ENCODE results near the gene PDE11A. TPM values are rescaled to one million over a fixed set of nuclear protein-coding genes. Genes with fewer than 3 reads are reported as not detected.

PDE11A gene
- total and polyA plus RNA-seq, 2 experiments from 2014 or later = 0.34 to 0.86 TPM

- TF ChIP-seq EZH2phosphoT487 (IDR thresholded peaks at IDR 0.05; ENCODE audit: insufficient read depth, low read depth) = no peak
- no peak for TF ChIP-seq EZH2 (IDR thresholded peaks at IDR 0.05; ENCODE audit: insufficient read depth, poor library complexity, severe bottlenecking)
- Histone ChIP-seq H3K36me3 (ENCODE audit: low read depth) (no peaks in the 10 kb centered on the region), H2AFZ (no peak overlapping the region), H3K9me2 (ENCODE audit: insufficient read depth) (no peaks in the 10 kb centered on the region), H3K4me2 (ENCODE audit: unreplicated experiment) (no peak overlapping the region), H3K4me1 (ENCODE audit: insufficient read depth) (0 out of 2 replicates have a peak, but pooled peaks cover 5% of the 10 kb centered on the region), H3K27me3 (replicated peaks; ENCODE audit: insufficient read depth) (peaks cover 3% of the 10 kb centered on the region; the same call in 1 of the 2 replicates), H3K4me3 (no peak overlapping the region), H3F3A (ENCODE audit: insufficient read depth) (peaks cover 10% of the 10 kb centered on the region), H3K9me3 (ENCODE audit: low read depth) (no peaks in the 10 kb centered on the region), H4K20me1 (ENCODE audit: insufficient read depth) (no peaks in the 10 kb centered on the region), H3K79me2 (ENCODE audit: insufficient read depth) (no peaks in the 10 kb centered on the region), H3K9ac (no peak overlapping the region), H3K27ac (no peak overlapping the region)
- no peak for DNase-seq
- WGBS, 2 experiments (ENCODE audit: low coverage in 1 of 2, low lambda C conversion rate in 2 of 2, missing lambda C conversion rate in 2 of 2) = 54 to 64% methylated on average over 3 of the region's 3 CpGs
- in situ Hi-C loops (cut with MboI) = no loop called here
These were observed 473.4 kb downstream of the PDE11A start for GRCh38 chr2:177599139-177599688.

GRCh38 chr2:177598326-177599138 lies 474.0 kb downstream of the PDE11A start:
- peak overlapping the region; percentile 34 for H3K4me2 ChIP-seq (ENCODE audit: unreplicated experiment)
- H3K4me3 ChIP-seq = no peak overlapping the region
- WGBS, 2 experiments (ENCODE audit: low coverage in 1 of 2, low lambda C conversion rate in 2 of 2, missing lambda C conversion rate in 2 of 2) = 3 to 6% methylated on average over 4 of the region's 4 CpGs
- no peak overlapping the region for H2AFZ ChIP-seq
- peak; percentile 56 for DNase-seq
- H3F3A ChIP-seq (ENCODE audit: insufficient read depth) = peaks cover 3% of the 10 kb centered on the region; the same call in 1 of the 2 replicates
- H3K36me3 ChIP-seq (ENCODE audit: low read depth) = no peaks in the 10 kb centered on the region
- no peaks in the 10 kb centered on the region for H3K79me2 ChIP-seq (ENCODE audit: insufficient read depth)
- no peaks in the 10 kb centered on the region for H4K20me1 ChIP-seq (ENCODE audit: insufficient read depth)
- H3K27ac ChIP-seq = no peak overlapping the region
- H3K27me3 ChIP-seq (replicated peaks; ENCODE audit: insufficient read depth) = peaks cover 3% of the 10 kb centered on the region; the same call in 1 of the 2 replicates
- no peak for TF ChIP-seq EZH2phosphoT487 (IDR thresholded peaks at IDR 0.05; ENCODE audit: insufficient read depth, low read depth)
- no peak for TF ChIP-seq EZH2 (IDR thresholded peaks at IDR 0.05; ENCODE audit: insufficient read depth, poor library complexity, severe bottlenecking)
- in situ Hi-C loops (cut with MboI) = no loop called here
- H3K4me1 ChIP-seq (ENCODE audit: insufficient read depth) = 0 out of 2 replicates have a peak, but pooled peaks cover under 1% of the 10 kb centered on the region
- no peaks in the 10 kb centered on the region for H3K9me3 ChIP-seq (ENCODE audit: low read depth)
- H3K9ac ChIP-seq = no peak overlapping the region
- H3K9me2 ChIP-seq (ENCODE audit: insufficient read depth) = no peaks in the 10 kb centered on the region

- no peak overlapping the region for H3K9ac ChIP-seq
- TF ChIP-seq EZH2 (IDR thresholded peaks at IDR 0.05; ENCODE audit: insufficient read depth, poor library complexity, severe bottlenecking) (no peak), EZH2phosphoT487 (IDR thresholded peaks at IDR 0.05; ENCODE audit: insufficient read depth, low read depth) (no peak)
- peaks cover 3% of the 10 kb centered on the region; the same call in 1 of the 2 replicates for H3K27me3 ChIP-seq (replicated peaks; ENCODE audit: insufficient read depth)
- no peaks in the 10 kb centered on the region for H3K9me3 ChIP-seq (ENCODE audit: low read depth)
- no peak overlapping the region for H3K4me3 ChIP-seq
- H2AFZ ChIP-seq = no peak overlapping the region
- peak overlapping the region; percentile 34 for H3K4me2 ChIP-seq (ENCODE audit: unreplicated experiment)
- no peaks in the 10 kb centered on the region for H3F3A ChIP-seq (ENCODE audit: insufficient read depth)
- H3K27ac ChIP-seq = no peak overlapping the region
- H4K20me1 ChIP-seq (ENCODE audit: insufficient read depth) = no peaks in the 10 kb centered on the region
- peak; percentile 16 for DNase-seq
- H3K9me2 ChIP-seq (ENCODE audit: insufficient read depth) = no peaks in the 10 kb centered on the region
- H3K36me3 ChIP-seq (ENCODE audit: low read depth) = no peaks in the 10 kb centered on the region
- no peaks in the 10 kb centered on the region for H3K79me2 ChIP-seq (ENCODE audit: insufficient read depth)
- WGBS, 2 experiments (ENCODE audit: low coverage in 1 of 2, low lambda C conversion rate in 2 of 2, missing lambda C conversion rate in 2 of 2) = 11 to 16% methylated on average over 6 of the region's 6 CpGs
- in situ Hi-C loops (cut with MboI) = no loop called here
- no peaks in the 10 kb centered on the region for H3K4me1 ChIP-seq (ENCODE audit: insufficient read depth)
These were observed 474.8 kb downstream of the PDE11A start for GRCh38 chr2:177597759-177598158.

- peaks cover 3% of the 10 kb centered on the region; the same call in 1 of the 2 replicates for H3K27me3 ChIP-seq (replicated peaks; ENCODE audit: insufficient read depth)
- no peak overlapping the region for H3K4me3 ChIP-seq
- 33 to 44% methylated on average over 1 of the region's 1 CpG for WGBS, 2 experiments (ENCODE audit: low coverage in 1 of 2, low lambda C conversion rate in 2 of 2, missing lambda C conversion rate in 2 of 2)
- in situ Hi-C loops (cut with MboI) = no loop called here
- H2AFZ ChIP-seq = no peak overlapping the region
- TF ChIP-seq EZH2phosphoT487 (IDR thresholded peaks at IDR 0.05; ENCODE audit: insufficient read depth, low read depth) = no peak
- TF ChIP-seq EZH2 (IDR thresholded peaks at IDR 0.05; ENCODE audit: insufficient read depth, poor library complexity, severe bottlenecking) = no peak
- no peaks in the 10 kb centered on the region for H3K4me1 ChIP-seq (ENCODE audit: insufficient read depth)
- H3K36me3 ChIP-seq (ENCODE audit: low read depth) = no peaks in the 10 kb centered on the region
- H3K27ac ChIP-seq = no peak overlapping the region
- H3K9ac ChIP-seq = no peak overlapping the region
- DNase-seq = no peak
- no peaks in the 10 kb centered on the region for H3K9me3 ChIP-seq (ENCODE audit: low read depth)
- H3F3A ChIP-seq (ENCODE audit: insufficient read depth) = no peaks in the 10 kb centered on the region
- no peaks in the 10 kb centered on the region for H3K9me2 ChIP-seq (ENCODE audit: insufficient read depth)
- H3K79me2 ChIP-seq (ENCODE audit: insufficient read depth) = no peaks in the 10 kb centered on the region
- no peak overlapping the region for H3K4me2 ChIP-seq (ENCODE audit: unreplicated experiment)
- no peaks in the 10 kb centered on the region for H4K20me1 ChIP-seq (ENCODE audit: insufficient read depth)
These were observed 475.7 kb downstream of the PDE11A start for GRCh38 chr2:177596866-177597265.

Data from GM23248 (cell line).